HFFc6 (cell line): ENCODE measurements around the gene KIF26A. TPM values are rescaled to one million over a fixed set of nuclear protein-coding genes. Genes with fewer than 3 reads are reported as not detected.

ENCODE experiments used
- DNase-seq: peaks from one replicate; pipeline ENCODE4 v3.0.0-alpha.2; 2018
- H3K27ac Mint-ChIP-seq: 2 replicates; pipeline ENCODE4 v1.8.0; 2020; ENCODE audit warnings: mild to moderate bottlenecking, mixed read lengths
- H3K27me3 Mint-ChIP-seq: 2 replicates; pipeline ENCODE4 v1.8.0; 2021; ENCODE audit warnings: mild to moderate bottlenecking, moderate library complexity, mixed read lengths; ENCODE audit not compliant: insufficient read depth
- H3K36me3 Mint-ChIP-seq: 2 replicates; pipeline ENCODE4 v1.8.0; 2021; ENCODE audit warnings: low read depth, mixed read lengths
- H3K4me1 Mint-ChIP-seq: 2 replicates; pipeline ENCODE4 v1.8.0; 2020; ENCODE audit warnings: low read depth, mixed read lengths
- H3K4me3 Mint-ChIP-seq: 2 replicates; pipeline ENCODE4 v1.8.0; 2020; ENCODE audit warnings: mild to moderate bottlenecking, moderate library complexity, mixed read lengths
- H3K9me3 Mint-ChIP-seq: 2 replicates; pipeline ENCODE4 v1.8.0; 2020; ENCODE audit warnings: mild to moderate bottlenecking, mixed read lengths
- CTCF ChIP-seq: fragments of 200-600 bp; sonication (generic); IDR thresholded peaks from 2 replicates; pipeline ENCODE4 v1.5.0; 2021; ENCODE audit warnings: antibody characterized with exemption, mild to moderate bottlenecking
- total RNA-seq, 6 experiments: library from RNA; stranded (reverse); fragmentation: NEBNext Ultra II Directional; extraction: Animal tissue kit (Norgen Biotek cat#: 25700); gene quantifications; 2 replicates in 1 of 6; 3 replicates in 5 of 6; pipeline ENCODE4 v1.2.3, GENCODE V29; 2021

Gene KIF26A
- total RNA-seq, 6 experiments from 2014 or later = 0.07 to 0.09 TPM; not detected in 4

- H3K27me3 Mint-ChIP-seq = peaks cover under 1% of the 10 kb centered on the region; the same call in 1 of the 2 replicates
- peaks cover 18% of the 10 kb centered on the region for H3K9me3 Mint-ChIP-seq
- no peak for TF ChIP-seq CTCF
- no peak for DNase-seq
- H3K27ac Mint-ChIP-seq = no peak overlapping the region
- H3K4me3 Mint-ChIP-seq = no peak overlapping the region
- no peaks in the 10 kb centered on the region for H3K36me3 Mint-ChIP-seq
- H3K4me1 Mint-ChIP-seq = no peaks in the 10 kb centered on the region
These were observed 62.7 kb downstream of the KIF26A start for GRCh38 chr14:104201063-104201462.

DNA sequence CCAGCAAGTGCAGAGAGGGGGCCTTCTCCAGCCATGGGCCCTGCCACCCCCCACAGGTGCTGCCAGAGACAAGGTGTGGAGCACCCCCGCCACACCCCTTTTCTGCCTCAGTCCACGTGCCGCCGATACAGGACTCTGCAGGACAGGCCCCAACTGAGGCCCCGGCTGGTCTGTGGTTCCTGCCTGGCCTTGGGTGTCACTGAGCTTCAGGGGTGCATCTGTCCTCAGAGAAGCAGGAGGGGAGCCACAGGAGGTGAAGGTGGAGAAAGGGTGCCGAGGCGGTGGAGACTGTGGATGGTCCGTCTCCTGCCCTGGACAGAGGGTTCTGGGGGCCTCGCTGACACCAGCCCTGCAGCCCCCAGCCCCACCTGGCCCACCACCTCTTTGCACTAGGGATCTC, 63.1 kb downstream of the KIF26A start:
- no peak for TF ChIP-seq CTCF
- H3K27ac Mint-ChIP-seq = no peak overlapping the region
- no peak overlapping the region for H3K4me3 Mint-ChIP-seq
- no peaks in the 10 kb centered on the region for H3K27me3 Mint-ChIP-seq
- peaks cover 22% of the 10 kb centered on the region for H3K9me3 Mint-ChIP-seq
- no peak for DNase-seq
- H3K4me1 Mint-ChIP-seq = no peaks in the 10 kb centered on the region
- H3K36me3 Mint-ChIP-seq = no peaks in the 10 kb centered on the region

- Mint-ChIP-seq H3K27ac (no peak overlapping the region), H3K9me3 (peaks cover 25% of the 10 kb centered on the region), H3K4me3 (no peak overlapping the region), H3K27me3 (no peaks in the 10 kb centered on the region), H3K36me3 (no peaks in the 10 kb centered on the region), H3K4me1 (no peaks in the 10 kb centered on the region)
- DNase-seq = no peak
- no peak for TF ChIP-seq CTCF
These were observed 64.1 kb downstream of the KIF26A start for GRCh38 chr14:104202259-104203070.

DNA sequence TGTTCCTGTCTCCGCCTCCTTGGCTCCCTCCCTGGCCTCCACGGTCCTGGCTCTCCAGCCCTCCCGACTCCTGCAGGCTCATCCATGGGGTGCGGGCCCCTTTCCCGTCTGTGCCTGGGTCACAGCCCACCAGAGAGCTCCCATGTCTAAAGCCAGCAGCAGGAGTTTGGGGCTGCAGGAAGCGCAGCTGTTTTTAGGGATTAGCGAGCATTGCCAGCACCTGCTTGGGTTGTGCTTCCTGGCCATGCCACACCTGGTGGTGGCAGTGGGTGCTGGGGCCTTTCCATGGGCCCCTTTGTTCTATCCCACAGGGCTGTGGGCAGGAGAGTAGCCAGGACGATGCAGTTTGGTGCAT, 64.7 kb downstream of the KIF26A start:
- Mint-ChIP-seq H3K27ac (no peak overlapping the region), H3K9me3 (peaks cover 30% of the 10 kb centered on the region)
- TF ChIP-seq CTCF = no peak

DNA sequence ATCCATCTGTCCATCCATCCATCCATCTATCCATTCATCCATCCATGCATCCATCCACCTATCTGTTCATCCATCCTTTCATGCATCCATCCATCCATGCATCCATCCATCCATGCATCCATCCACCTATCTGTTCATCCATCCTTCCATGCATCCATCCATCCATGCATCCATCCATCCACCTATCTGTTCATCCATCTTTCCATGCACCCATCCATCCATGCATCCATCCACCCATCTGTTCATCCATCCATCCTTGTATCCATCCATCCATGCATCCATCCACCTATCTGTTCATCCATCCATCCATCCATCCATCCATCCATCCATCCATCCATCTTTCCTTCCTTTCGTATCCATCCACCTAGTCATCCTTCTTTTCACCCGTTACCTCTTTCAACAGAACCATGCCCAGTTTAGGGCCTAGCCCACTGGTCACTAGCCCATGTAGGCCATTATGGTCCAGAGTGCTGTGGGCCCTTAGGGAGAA, 66.3 kb downstream of the KIF26A start:
- Mint-ChIP-seq H3K36me3 (no peaks in the 10 kb centered on the region), H3K27me3 (no peaks in the 10 kb centered on the region), H3K9me3 (peaks cover 28% of the 10 kb centered on the region), H3K4me3 (no peak overlapping the region), H3K4me1 (no peaks in the 10 kb centered on the region), H3K27ac (no peak overlapping the region)
- DNase-seq = no peak
- no peak for TF ChIP-seq CTCF

More for the DNA sequence above, 64.7 kb downstream of the KIF26A start:
- no peaks in the 10 kb centered on the region for H3K4me1 Mint-ChIP-seq
- no peak overlapping the region for H3K4me3 Mint-ChIP-seq
- no peak for DNase-seq
- H3K27me3 Mint-ChIP-seq = no peaks in the 10 kb centered on the region
- no peaks in the 10 kb centered on the region for H3K36me3 Mint-ChIP-seq
